NOMO-1 treated with DMSO at 0.1 percent for 48 hours (cell line): ENCODE measurements around the gene MRPL11.
A peak's percentile ranks its signal among the peaks of the same experiment; 100 is the strongest.

Experiments used
- DNase-seq: peaks from one replicate; lab custom pipeline; 2025; ENCODE audit not compliant: unreplicated experiment; lab: John Stamatoyannopoulos, UW

The MRPL11 gene

GRCh38 chr11:66438504-66439466 is at the start of gene MRPL11:
Gene MRPL11, minus strand, starts transcription at chr11:66438848. Its CDS starts 94 bp downstream, at chr11:66438754.
- DNase-seq: peak; percentile 90

GRCh38 chr11:66484806-66485380 is 46.2 kb upstream of the MRPL11 start:
- DNase-seq: no peak

DNA sequence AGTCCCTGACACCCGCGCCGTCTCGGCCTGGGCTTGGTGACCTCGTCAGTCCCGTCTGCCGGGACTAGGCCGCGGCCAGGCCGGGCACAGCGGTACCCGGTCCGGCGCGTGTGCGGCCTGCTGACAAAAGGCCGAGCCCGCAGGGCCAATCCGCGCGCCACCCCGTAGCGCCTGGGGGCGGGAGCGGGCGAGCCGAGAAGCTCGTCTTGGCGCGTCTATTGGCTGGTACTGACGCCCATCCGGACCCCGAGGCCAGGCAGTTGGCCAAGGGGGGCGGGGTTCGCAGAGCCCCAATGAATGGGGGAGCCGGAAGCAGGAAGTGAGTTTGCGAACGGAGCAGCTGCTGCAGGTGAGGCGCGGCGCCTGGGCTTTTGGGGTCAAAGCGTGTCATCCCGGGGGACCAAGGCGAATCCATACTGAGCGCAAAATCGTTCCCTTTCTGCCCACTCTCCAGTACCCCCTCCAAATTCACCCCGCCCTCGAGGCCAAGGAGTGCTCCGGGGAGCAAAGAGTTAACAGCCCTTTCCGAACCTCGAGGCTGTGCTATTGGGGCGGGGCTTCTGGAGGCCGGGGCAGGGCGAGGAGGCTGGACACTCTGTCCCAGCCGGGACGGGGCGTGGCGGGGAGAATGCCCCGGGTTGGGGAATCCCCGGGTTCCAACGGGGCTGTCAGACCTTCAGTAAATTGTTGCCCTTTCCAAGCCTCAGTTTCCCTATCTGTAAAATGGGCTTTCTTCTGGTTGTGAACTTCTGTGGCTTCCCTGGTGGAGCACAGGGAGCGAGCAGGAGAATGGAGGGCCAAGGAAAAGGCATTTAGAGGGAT is 41.7 kb upstream of the MRPL11 start, which contains the start of gene DPP3:
TSS of gene DPP3 (plus strand) at position 318 of the 822 bp plus-strand sequence. CDS start 1,767 bp downstream, outside the sequence.
- peak; percentile 95 for DNase-seq

- peak; percentile 53 for DNase-seq
Observed at GRCh38 chr11:66479394-66480116, 40.9 kb upstream of the MRPL11 start.

DNA sequence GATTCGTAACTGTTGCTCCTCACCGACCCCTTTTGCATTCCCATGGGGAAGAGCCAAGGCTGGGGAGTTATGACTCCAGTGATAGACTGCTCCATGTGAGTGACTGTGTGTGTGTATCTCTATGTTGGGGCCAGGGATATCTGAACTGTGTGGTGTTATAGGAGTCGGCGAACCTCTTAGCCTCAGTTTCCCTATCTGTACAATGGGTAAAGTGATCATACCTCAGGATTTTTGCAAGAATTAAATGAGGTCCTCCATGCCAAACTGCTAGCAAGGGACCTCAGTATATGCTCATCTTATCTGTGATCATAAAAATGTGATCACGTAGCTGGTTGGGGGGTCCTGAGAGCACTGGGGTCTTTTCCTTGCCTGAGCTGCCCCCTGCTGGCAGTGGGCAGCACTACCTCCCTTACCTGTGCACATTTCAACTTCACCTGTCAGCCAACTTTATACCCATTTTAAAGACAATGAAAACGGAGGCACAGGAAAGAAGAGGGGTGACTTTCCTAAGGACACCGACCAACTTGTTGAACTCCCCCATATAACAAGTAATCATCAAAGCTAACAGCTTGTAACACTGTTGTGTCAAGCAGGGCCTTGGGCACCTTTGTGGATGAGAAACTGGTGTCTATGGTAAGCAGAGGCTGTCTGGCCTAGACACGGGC is 40.2 kb upstream of the MRPL11 start:
- peak; percentile 19 for DNase-seq

- no peak for DNase-seq
Observed at GRCh38 chr11:66477263-66478201, 38.9 kb upstream of the MRPL11 start.

DNA sequence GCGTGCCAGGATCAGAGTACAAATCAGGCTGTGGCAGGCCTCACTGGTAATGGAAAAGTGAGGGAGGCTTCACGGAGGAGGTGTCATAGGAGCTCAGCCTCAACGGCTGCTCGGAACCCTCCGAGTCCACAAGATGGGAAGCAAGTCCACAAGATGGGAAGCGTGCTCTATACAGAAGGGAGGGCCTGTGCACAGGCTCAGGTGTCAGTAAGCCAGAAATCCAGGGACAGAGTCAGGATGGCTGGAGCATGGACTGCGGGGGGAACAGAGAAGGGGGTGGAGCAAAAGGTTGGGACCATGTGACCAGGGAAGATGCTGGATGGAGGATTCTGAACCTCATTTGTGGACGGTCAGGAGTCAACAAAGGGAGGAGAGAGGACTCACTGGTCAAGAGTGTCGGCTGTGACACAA is 38.2 kb upstream of the MRPL11 start:
- DNase-seq: no peak

DNA sequence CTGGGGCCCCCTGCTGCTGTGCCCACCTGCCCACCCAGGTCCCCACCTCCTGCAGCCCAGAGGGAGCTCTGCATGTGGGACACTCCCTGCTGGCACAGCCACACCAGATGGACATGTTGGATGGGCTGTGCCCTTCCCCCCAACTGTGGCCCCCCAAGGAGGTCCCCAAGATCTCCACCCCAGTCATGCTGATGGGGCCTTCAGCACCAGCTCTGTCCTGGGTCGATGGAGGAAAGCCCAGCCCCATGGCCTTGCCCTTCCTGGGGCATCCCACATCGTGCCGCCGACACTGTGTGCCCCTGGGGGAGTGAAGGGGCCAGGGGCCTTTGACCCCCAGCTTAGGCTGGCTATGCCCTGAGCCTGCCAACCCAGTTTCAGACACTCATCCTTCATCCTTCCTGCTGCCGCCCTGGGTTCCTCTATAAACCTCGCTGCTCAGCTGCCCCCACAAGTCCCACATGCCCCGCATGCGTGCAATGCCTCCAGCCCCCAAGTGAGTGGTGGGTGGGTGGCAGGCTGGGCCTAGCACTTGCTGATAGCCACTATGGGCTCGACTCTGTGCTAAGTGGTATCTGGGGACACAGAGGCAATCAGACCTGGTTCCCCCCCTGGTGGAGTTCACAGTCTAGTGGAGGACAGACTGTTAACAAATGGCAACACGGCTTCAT is 37.7 kb upstream of the MRPL11 start:
- no peak for DNase-seq

- no peak for DNase-seq
Observed at GRCh38 chr11:66475349-66476172, 36.9 kb upstream of the MRPL11 start.

- no peak for DNase-seq
Observed at GRCh38 chr11:66473608-66474515, 35.2 kb upstream of the MRPL11 start.

GRCh38 chr11:66473167-66473566 is 34.5 kb upstream of the MRPL11 start:
- DNase-seq: no peak

- no peak for DNase-seq
Observed at GRCh38 chr11:66472054-66472453, 33.4 kb upstream of the MRPL11 start.

- DNase-seq: no peak
Observed at GRCh38 chr11:66471142-66471541, 32.5 kb upstream of the MRPL11 start.

DNA sequence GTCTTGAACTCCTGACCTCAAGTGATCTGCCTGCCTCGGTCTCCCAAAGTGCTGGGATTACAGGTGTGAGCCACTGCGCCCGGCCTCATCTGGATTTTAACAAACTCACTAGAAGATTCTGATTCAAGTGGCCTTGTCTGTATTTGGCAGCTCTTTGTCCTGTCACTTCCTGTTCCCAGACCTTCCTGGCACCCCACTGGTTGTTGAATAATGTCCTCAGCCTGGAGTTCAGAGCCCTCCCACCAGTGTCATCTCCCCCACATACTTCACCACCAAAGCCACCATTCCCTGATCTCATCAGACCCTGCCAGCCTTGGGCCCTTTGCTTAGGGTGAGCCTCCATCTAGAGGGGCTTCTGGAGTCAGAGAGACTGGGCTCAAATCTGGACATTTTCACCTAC is 31.4 kb upstream of the MRPL11 start:
- DNase-seq: no peak

DNA sequence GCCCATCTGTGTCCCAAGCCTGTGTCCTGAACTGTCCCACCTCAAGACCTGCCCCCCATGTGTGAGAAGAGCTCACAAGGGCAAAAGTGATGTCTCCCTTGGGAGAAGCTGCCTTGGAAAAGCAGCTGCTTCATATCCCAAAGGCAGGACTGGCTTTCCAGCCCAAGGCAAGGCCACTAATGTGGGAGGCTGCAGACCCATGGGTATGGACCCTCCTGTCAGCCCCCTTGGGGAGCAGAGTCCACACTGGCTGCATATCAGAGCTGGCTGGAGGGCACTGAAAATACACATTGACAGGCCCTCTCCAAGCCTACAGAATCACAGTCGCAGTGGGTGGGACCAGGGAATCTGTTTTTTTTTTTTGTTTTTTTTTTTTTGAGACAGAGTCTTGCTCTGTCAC is 30.8 kb upstream of the MRPL11 start:
- DNase-seq: no peak

DNA sequence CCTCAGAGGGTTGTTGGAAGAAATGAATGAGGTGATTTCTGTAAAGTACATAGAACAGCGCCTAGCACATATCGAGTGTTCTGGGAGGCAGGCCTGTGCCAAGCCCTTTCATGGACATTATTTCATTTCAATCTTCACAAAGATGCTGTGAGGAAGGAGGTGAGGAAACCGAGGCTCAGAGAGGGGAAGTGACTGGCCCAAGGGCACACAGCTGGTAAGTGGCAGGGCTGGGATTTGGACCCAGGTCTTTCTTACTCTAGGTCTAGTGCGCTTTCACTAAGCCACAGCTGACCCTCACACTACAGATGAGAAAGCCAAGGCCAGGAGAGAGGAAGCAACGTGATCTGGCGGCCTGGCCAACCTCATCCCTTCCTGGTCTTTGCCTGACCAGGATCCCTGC is 30.0 kb upstream of the MRPL11 start:
- DNase-seq: no peak

- peak; percentile 71 for DNase-seq
Observed at GRCh38 chr11:66467756-66468155, 29.1 kb upstream of the MRPL11 start.
